ENCODE results near the gene TCERG1L. TPM values are rescaled to one million over a fixed set of nuclear protein-coding genes. Genes with fewer than 3 reads are reported as not detected.

Gene TCERG1L
- polyA plus RNA-seq, 3 donors, result not detected

DNA sequence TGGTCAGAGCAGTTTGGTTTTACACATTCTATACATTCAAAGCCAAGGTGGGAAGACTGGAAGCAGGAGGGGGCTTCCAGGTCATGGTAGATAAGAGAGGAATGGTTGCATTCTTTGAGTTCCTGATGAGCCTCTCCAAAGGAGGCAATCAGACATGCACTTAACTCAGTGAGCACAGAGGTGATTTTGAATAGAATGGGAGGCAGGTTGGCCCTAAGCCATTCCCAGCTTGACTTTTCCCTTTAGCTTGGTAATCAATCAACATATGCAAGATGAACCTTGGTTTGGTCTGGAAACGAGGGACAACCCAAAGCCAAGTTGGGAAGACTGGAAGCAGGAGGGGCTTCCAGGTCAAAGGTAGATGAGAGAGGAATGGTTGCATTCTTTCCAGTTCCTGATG, 31.4 kb downstream of the TCERG1L start:
- no peak overlapping the region for H2AFZ ChIP-seq (ENCODE audit: insufficient read depth, low read depth, low read length, poor library complexity, severe bottlenecking)
- H3K27ac Mint-ChIP-seq, result no peak overlapping the region
- H3K36me3 ChIP-seq (replicated peaks in 1 of 2; ENCODE audit: control insufficient read depth in 1 of 2, insufficient read depth in 2 of 2, low read length in 2 of 2), result no peaks in the 10 kb centered on the region
- H3K4me1 ChIP-seq (ENCODE audit: control insufficient read depth in 1 of 2, insufficient read depth in 2 of 2, low read length in 2 of 2), result no peaks in the 10 kb centered on the region
- H3K79me2 ChIP-seq (ENCODE audit: insufficient read depth, low read length), result no peaks in the 10 kb centered on the region
- no peak overlapping the region for H3K27ac ChIP-seq (ENCODE audit: low read depth in 1 of 2, low read length in 2 of 2)
- no CpG with 5 or more reads among the region's 1 CpG for WGBS (ENCODE audit: insufficient coverage)
- intact Hi-C loops (cut with micrococcal nuclease), result no loop called here
- no peak for TF ChIP-seq CTCF (IDR thresholded peaks at IDR 0.05)
- no peaks in the 10 kb centered on the region for H3K27me3 ChIP-seq (ENCODE audit: control insufficient read depth in 2 of 2, insufficient read depth in 2 of 2, low read length in 2 of 2)
- H3K9ac ChIP-seq (ENCODE audit: insufficient read depth, low read length, poor library complexity, severe bottlenecking), result no peak overlapping the region
- no peak overlapping the region for H3K4me3 Mint-ChIP-seq
- no peak overlapping the region for H3K4me3 ChIP-seq (replicated peaks in 1 of 3; ENCODE audit: low read depth in 2 of 3, low read length in 3 of 3)
- no peak overlapping the region for H3K4me2 ChIP-seq (replicated peaks; ENCODE audit: extremely low read depth, low read length, poor library complexity, severe bottlenecking)
- no peaks in the 10 kb centered on the region for H3K4me1 Mint-ChIP-seq
- DNase-seq, result no peak
- no peaks in the 10 kb centered on the region for H3K36me3 Mint-ChIP-seq
- H3K27me3 Mint-ChIP-seq (ENCODE audit: low read depth in 3 of 3), result peaks cover 0 to 4% (median under 1%) of the 10 kb centered on the region in 3 donors
- H3K9me3 ChIP-seq (replicated peaks in 1 of 2; ENCODE audit: control insufficient read depth in 1 of 2, insufficient read depth in 1 of 2, low read length in 2 of 2), result no peaks in the 10 kb centered on the region
- no peaks in the 10 kb centered on the region for H4K20me1 ChIP-seq (ENCODE audit: insufficient read depth, low read length)
- peaks cover 0 to 4% (median 0%) of the 10 kb centered on the region in 7 donors for H3K9me3 Mint-ChIP-seq

DNA sequence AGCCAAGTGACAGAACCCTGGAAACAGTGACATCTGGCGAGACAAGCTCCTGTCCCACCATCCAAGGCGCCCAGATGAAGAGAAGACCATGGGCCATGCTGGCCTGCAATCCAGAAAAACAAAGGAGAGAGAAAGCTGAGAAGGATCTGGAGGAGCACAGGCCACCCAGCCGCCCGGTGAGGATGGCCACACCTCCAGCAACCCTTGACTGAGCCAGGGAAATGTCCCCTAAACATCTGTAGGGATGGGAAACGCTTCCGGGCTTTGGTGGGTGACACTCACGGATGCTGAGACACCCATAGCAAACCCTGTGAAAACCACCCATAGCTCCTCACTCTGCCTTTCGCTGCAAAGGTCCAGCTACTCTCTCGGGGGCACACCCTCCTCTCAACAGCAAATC, 32.0 kb downstream of the TCERG1L start:
- H3K9ac ChIP-seq (ENCODE audit: insufficient read depth, low read length, poor library complexity, severe bottlenecking), result no peak overlapping the region
- no peak overlapping the region for H3K4me3 Mint-ChIP-seq
- WGBS (ENCODE audit: insufficient coverage), result 93% methylated on average over 7 of the region's 9 CpGs
- H3K4me1 Mint-ChIP-seq, result no peaks in the 10 kb centered on the region
- no peaks in the 10 kb centered on the region for H3K4me1 ChIP-seq (ENCODE audit: control insufficient read depth in 1 of 2, insufficient read depth in 2 of 2, low read length in 2 of 2)
- no peak for DNase-seq
- no peaks in the 10 kb centered on the region for H3K36me3 ChIP-seq (replicated peaks in 1 of 2; ENCODE audit: control insufficient read depth in 1 of 2, insufficient read depth in 2 of 2, low read length in 2 of 2)
- no peaks in the 10 kb centered on the region for H4K20me1 ChIP-seq (ENCODE audit: insufficient read depth, low read length)
- H3K27ac Mint-ChIP-seq, result no peak overlapping the region
- no peaks in the 10 kb centered on the region for H3K27me3 ChIP-seq (ENCODE audit: control insufficient read depth in 2 of 2, insufficient read depth in 2 of 2, low read length in 2 of 2)
- peaks cover 0 to 4% (median 0%) of the 10 kb centered on the region in 3 donors for H3K27me3 Mint-ChIP-seq (ENCODE audit: low read depth in 3 of 3)
- H3K36me3 Mint-ChIP-seq, result no peaks in the 10 kb centered on the region
- intact Hi-C loops (cut with micrococcal nuclease), result no loop called here
- no peaks in the 10 kb centered on the region for H3K9me3 ChIP-seq (replicated peaks in 1 of 2; ENCODE audit: control insufficient read depth in 1 of 2, insufficient read depth in 1 of 2, low read length in 2 of 2)
- H3K27ac ChIP-seq (ENCODE audit: low read depth in 1 of 2, low read length in 2 of 2), result no peak overlapping the region
- no peak overlapping the region for H3K4me3 ChIP-seq (replicated peaks in 1 of 3; ENCODE audit: low read depth in 2 of 3, low read length in 3 of 3)
- peaks cover 0 to 4% (median 0%) of the 10 kb centered on the region in 7 donors for H3K9me3 Mint-ChIP-seq
- no peak overlapping the region for H2AFZ ChIP-seq (ENCODE audit: insufficient read depth, low read depth, low read length, poor library complexity, severe bottlenecking)
- no peak overlapping the region for H3K4me2 ChIP-seq (replicated peaks; ENCODE audit: extremely low read depth, low read length, poor library complexity, severe bottlenecking)
- no peak for TF ChIP-seq CTCF (IDR thresholded peaks at IDR 0.05)
- no peaks in the 10 kb centered on the region for H3K79me2 ChIP-seq (ENCODE audit: insufficient read depth, low read length)
